IgD-negative memory B cell (primary cell): ENCODE data around the gene TGM1. TPM values are rescaled to one million over a fixed set of nuclear protein-coding genes. Genes with fewer than 3 reads are reported as not detected.

Experiments
- H3K27ac Mint-ChIP-seq, 3 donors: one replicate each; pipeline ENCODE4 v1.8.0; 2020 to 2022; ENCODE audit warnings: mild to moderate bottlenecking in 3 of 3, mixed read lengths in 3 of 3, moderate library complexity in 1 of 3
- H3K27me3 Mint-ChIP-seq: one replicate; pipeline ENCODE4 v1.8.0; 2021; ENCODE audit warnings: mixed read lengths
- H3K36me3 Mint-ChIP-seq: one replicate; pipeline ENCODE4 v1.8.0; 2020; ENCODE audit warnings: mild to moderate bottlenecking, mixed read lengths
- H3K4me1 Mint-ChIP-seq, 3 donors: one replicate each; pipeline ENCODE4 v1.8.0; 2020 to 2022; ENCODE audit warnings: mixed read lengths in 3 of 3, mild to moderate bottlenecking in 1 of 3
- H3K4me3 Mint-ChIP-seq, 4 donors: one replicate each; pipeline ENCODE4 v1.8.0; 2020 to 2022; ENCODE audit warnings: mild to moderate bottlenecking in 4 of 4, mixed read lengths in 4 of 4, moderate library complexity in 3 of 4
- H3K9me3 Mint-ChIP-seq, 3 donors: one replicate each; pipeline ENCODE4 v1.8.0; 2020 to 2021; ENCODE audit warnings: mixed read lengths in 3 of 3, mild to moderate bottlenecking in 1 of 3
- polyA plus RNA-seq: library from polyadenylated mRNA; unstranded; fragments of 300-500 nt; fragmentation: Illumina TruSeq; gene quantifications from one replicate; pipeline ENCODE4 v1.2.3, GENCODE V29; 2021

TGM1 gene
- not detected for polyA plus RNA-seq

GRCh38 chr14:24262821-24263733 lies at the start of gene TGM1:
Gene TGM1 (minus strand): TSS chr14:24263177. CDS start chr14:24262352, 825 bp downstream.
- H3K4me1 Mint-ChIP-seq = peaks cover 0 to 4% (median 2%) of the 10 kb centered on the region in 3 donors
- no peaks in the 10 kb centered on the region for H3K9me3 Mint-ChIP-seq
- no peak within 1 kb of the TSS for H3K4me3 Mint-ChIP-seq
- peaks cover 10% of the 10 kb centered on the region for H3K36me3 Mint-ChIP-seq
- peak within 1 kb of the TSS in 1 of 3 donors; percentile 43 for H3K27ac Mint-ChIP-seq
- no peaks in the 10 kb centered on the region for H3K27me3 Mint-ChIP-seq

DNA sequence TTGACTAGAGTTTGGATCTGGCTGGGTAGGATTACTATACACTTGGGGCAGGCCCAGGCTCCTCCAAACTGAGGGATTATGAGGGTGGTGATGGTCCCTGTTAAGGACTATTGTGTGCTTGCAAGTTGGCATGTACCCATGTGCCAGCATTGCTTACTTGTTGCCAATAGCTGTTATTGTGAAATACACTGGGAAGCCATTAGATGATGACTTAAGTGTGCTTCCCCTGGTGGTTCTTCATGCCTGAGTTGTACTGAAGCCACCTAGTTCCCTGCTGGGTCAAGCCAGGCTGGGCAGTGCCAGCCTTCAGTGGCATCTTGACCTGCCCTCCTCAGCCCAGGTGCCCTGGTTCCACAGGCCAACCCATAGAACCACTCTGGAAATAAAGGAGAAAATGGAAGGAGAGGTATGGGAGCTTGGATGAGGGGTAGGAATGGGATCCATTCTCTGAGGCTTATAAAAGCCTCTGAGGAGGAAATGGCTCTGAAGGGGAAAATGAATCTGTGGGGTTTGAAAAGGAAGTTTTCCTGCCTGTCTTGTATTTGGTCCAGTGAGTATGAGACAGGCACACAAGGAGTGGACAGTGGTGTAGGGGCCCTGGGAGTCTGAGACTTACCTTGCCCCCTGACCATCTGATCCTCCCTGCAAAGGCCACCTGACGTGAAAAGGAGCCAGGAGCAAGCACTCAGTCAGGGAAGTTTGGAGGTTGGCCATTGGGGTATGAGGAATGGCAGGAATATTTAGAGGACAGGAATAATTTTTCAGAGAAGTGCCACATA lies 49.0 kb upstream of the TGM1 start:
- Mint-ChIP-seq H3K27ac (peak overlapping the region; percentile 79 to 93 (median 88)), H3K27me3 (no peaks in the 10 kb centered on the region), H3K36me3 (no peaks in the 10 kb centered on the region), H3K4me3 (peak overlapping the region; percentile 38 to 93 (median 85)), H3K9me3 (no peaks in the 10 kb centered on the region), H3K4me1 (peaks cover 21 to 45% (median 38%) of the 10 kb centered on the region in 3 donors)

DNA sequence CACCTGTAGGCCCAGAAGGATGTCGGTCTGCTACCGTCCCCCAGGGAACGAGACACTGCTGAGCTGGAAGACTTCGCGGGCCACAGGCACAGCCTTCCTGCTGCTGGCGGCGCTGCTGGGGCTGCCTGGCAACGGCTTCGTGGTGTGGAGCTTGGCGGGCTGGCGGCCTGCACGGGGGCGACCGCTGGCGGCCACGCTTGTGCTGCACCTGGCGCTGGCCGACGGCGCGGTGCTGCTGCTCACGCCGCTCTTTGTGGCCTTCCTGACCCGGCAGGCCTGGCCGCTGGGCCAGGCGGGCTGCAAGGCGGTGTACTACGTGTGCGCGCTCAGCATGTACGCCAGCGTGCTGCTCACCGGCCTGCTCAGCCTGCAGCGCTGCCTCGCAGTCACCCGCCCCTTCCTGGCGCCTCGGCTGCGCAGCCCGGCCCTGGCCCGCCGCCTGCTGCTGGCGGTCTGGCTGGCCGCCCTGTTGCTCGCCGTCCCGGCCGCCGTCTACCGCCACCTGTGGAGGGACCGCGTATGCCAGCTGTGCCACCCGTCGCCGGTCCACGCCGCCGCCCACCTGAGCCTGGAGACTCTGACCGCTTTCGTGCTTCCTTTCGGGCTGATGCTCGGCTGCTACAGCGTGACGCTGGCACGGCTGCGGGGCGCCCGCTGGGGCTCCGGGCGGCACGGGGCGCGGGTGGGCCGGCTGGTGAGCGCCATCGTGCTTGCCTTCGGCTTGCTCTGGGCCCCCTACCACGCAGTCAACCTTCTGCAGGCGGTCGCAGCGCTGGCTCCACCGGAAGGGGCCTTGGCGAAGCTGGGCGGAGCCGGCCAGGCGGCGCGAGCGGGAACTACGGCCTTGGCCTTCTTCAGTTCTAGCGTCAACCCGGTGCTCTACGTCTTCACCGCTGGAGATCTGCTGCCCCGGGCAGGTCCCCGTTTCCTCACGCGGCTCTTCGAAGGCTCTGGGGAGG lies 47.9 kb upstream of the TGM1 start, which contains the start of gene LTB4R:
LTB4R (plus strand) TSS at position 857 of the 959 bp plus-strand sequence. CDS start 4,150 bp downstream, outside the sequence.
- Mint-ChIP-seq H3K27ac (peak within 1 kb of the TSS; percentile 89 to 93 (median 92)), H3K36me3 (no peaks in the 10 kb centered on the region), H3K4me1 (peaks cover 21 to 45% (median 38%) of the 10 kb centered on the region in 3 donors), H3K9me3 (no peaks in the 10 kb centered on the region), H3K27me3 (no peaks in the 10 kb centered on the region), H3K4me3 (peak within 1 kb of the TSS; percentile 38 to 93 (median 85))

DNA sequence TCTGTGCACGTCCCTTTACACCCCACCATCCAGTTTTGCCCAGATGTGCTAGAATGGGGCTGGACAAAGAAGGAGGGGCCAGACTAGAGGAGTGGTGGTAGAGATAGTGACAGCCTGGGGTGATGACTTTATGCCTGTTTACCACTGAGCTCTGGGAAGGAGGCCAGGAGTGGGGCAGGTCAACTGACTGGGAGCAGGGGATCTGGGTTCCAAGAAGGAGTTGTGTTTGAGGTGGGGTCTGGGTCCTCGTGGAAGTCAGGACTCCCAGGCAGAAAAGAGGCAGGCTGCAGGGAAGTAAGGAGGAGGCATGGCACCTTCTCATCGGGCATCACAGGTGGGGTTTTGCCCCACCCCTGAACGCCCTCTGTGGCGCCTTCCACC lies 47.3 kb upstream of the TGM1 start:
- H3K9me3 Mint-ChIP-seq = no peaks in the 10 kb centered on the region
- H3K27ac Mint-ChIP-seq = peak overlapping the region; percentile 89 to 93 (median 92)
- peaks cover 21 to 45% (median 38%) of the 10 kb centered on the region in 3 donors for H3K4me1 Mint-ChIP-seq
- peak overlapping the region; percentile 38 to 93 (median 85) for H3K4me3 Mint-ChIP-seq
- peaks cover under 1% of the 10 kb centered on the region for H3K36me3 Mint-ChIP-seq
- H3K27me3 Mint-ChIP-seq = no peaks in the 10 kb centered on the region

DNA sequence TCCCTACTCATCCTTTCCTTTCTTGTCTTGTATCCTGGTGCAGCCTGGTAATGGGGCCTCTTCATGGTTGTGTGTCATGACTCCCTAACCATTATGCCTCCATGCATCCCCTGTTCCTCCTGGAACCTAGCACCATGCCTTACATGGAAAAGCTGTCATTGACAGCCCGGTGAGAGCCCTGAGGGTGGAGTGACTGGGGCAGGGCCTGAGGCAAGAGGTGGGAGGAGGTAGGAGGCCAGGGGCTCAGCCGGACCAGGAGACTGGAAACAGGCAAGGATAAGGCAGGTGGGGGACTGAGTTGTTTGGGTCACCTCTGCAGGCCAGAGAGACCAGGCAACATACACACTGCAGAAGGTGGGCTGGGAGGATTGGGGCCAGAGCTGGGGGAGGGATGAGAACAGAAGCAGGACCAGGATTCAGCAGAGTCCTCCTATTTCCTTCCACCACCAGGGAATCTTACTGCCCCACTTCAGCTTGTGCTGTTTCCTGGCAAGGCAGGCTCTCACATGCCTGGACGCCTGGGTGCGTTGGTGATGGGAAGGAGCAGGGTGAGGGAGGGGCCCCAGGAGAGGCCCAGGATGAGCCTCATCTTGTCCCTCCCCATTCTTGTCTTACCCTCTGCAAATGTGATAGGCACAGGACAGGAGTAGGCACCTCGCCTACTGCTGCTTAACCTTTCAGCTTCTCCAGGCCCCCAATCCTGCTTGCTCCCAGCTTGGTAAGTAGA lies 46.7 kb upstream of the TGM1 start, which contains the start of gene LTB4R2:
LTB4R2 (plus strand) TSS at position 603 of the 727 bp plus-strand sequence. CDS start 525 bp downstream, outside the sequence.
- H3K27ac Mint-ChIP-seq = peak within 1 kb of the TSS; percentile 92 to 93 (median 92)
- peaks cover 21 to 44% (median 39%) of the 10 kb centered on the region in 3 donors for H3K4me1 Mint-ChIP-seq
- H3K9me3 Mint-ChIP-seq = no peaks in the 10 kb centered on the region

GRCh38 chr14:24308342-24309124 lies 45.6 kb upstream of the TGM1 start:
- Mint-ChIP-seq H3K4me1 (peaks cover 21 to 36% (median 35%) of the 10 kb centered on the region in 3 donors), H3K36me3 (peaks cover 6% of the 10 kb centered on the region), H3K27me3 (no peaks in the 10 kb centered on the region), H3K9me3 (no peaks in the 10 kb centered on the region), H3K4me3 (peak overlapping the region in 1 of 4 donors; percentile 69), H3K27ac (peak overlapping the region; percentile 2 to 93 (median 92))

More for the DNA sequence above, 46.7 kb upstream of the TGM1 start, which contains the start of gene LTB4R2:
- Mint-ChIP-seq H3K4me3 (peak within 1 kb of the TSS; percentile 38 to 93 (median 85)), H3K27me3 (no peaks in the 10 kb centered on the region), H3K36me3 (peaks cover 2% of the 10 kb centered on the region)

- H3K27ac Mint-ChIP-seq = peak within 1 kb of the TSS; percentile 2 to 93 (median 92)
- no peaks in the 10 kb centered on the region for H3K9me3 Mint-ChIP-seq
- H3K27me3 Mint-ChIP-seq = no peaks in the 10 kb centered on the region
- H3K4me1 Mint-ChIP-seq = peaks cover 21 to 30% (median 29%) of the 10 kb centered on the region in 3 donors
- peak within 1 kb of the TSS in 1 of 4 donors; percentile 69 for H3K4me3 Mint-ChIP-seq
- peaks cover 6% of the 10 kb centered on the region for H3K36me3 Mint-ChIP-seq
Measured at GRCh38 chr14:24307575-24308341, 44.8 kb upstream of the TGM1 start, which contains the start of gene CIDEB. Gene CIDEB (minus strand): TSS chr14:24307977. CDS start chr14:24307858, 119 bp downstream.

- H3K4me3 Mint-ChIP-seq = peak overlapping the region in 1 of 4 donors; percentile 22
- H3K4me1 Mint-ChIP-seq = peaks cover 18 to 26% (median 24%) of the 10 kb centered on the region in 3 donors
- H3K9me3 Mint-ChIP-seq = no peaks in the 10 kb centered on the region
- peaks cover 6% of the 10 kb centered on the region for H3K36me3 Mint-ChIP-seq
- H3K27me3 Mint-ChIP-seq = no peaks in the 10 kb centered on the region
- peak overlapping the region in 1 of 3 donors; percentile 93 for H3K27ac Mint-ChIP-seq
Measured at GRCh38 chr14:24307156-24307574, 44.2 kb upstream of the TGM1 start.

GRCh38 chr14:24304019-24304387 lies 41.0 kb upstream of the TGM1 start:
- peaks cover 21 to 27% (median 27%) of the 10 kb centered on the region in 3 donors for H3K4me1 Mint-ChIP-seq
- H3K9me3 Mint-ChIP-seq = no peaks in the 10 kb centered on the region
- peak overlapping the region in 1 of 4 donors; percentile 87 for H3K4me3 Mint-ChIP-seq
- peaks cover 6% of the 10 kb centered on the region for H3K36me3 Mint-ChIP-seq
- no peaks in the 10 kb centered on the region for H3K27me3 Mint-ChIP-seq
- peak overlapping the region in 1 of 3 donors; percentile 39 for H3K27ac Mint-ChIP-seq

DNA sequence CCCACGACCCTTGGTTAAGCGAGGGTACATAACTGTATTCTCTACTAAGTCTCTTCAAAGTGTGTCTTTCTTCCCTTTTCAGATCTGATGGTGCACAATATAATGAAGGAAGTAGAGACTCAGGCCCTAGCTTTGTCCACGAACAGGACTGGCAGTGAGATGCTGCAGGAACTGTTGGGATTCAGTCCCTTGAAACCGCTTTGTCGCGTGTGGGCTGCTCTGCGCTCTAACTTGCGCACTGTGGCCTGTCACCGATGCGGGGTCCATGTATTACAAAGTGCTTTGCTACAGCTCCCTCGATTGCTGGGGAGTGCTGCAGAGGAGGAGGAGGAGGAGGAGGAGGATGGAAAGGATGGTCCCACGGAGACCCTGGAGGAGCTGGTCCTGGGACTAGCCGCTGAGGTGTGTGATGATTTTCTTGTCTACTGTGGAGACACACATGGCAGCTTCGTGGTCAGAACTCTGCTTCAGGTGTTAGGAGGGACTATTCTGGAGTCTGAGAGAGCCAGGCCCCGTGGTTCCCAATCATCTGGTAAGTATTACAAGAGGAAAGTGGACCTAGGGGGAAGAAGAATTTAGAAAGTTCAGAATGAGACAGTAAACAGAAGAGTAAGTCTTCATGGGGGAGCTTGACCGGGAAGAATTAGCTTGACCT lies 37.5 kb upstream of the TGM1 start:
- Mint-ChIP-seq H3K9me3 (no peaks in the 10 kb centered on the region), H3K36me3 (peaks cover 6% of the 10 kb centered on the region), H3K4me1 (peaks cover 27 to 39% (median 34%) of the 10 kb centered on the region in 3 donors), H3K27me3 (no peaks in the 10 kb centered on the region), H3K4me3 (peak overlapping the region; percentile 87 to 99 (median 94)), H3K27ac (peak overlapping the region; percentile 53 to 84 (median 82))

GRCh38 chr14:24299255-24300191 lies 36.5 kb upstream of the TGM1 start, which contains the start of the genes DHRS1 and NOP9:
Gene DHRS1 (minus strand): TSS chr14:24299780. CDS start chr14:24299106, 674 bp downstream.
Gene NOP9 (plus strand): TSS chr14:24299850. CDS start chr14:24299955, 105 bp downstream.
- Mint-ChIP-seq H3K27me3 (no peaks in the 10 kb centered on the region), H3K4me1 (peaks cover 27 to 39% (median 35%) of the 10 kb centered on the region in 3 donors), H3K27ac (peak within 1 kb of the TSS; percentile 82 to 98 (median 97)), H3K36me3 (peaks cover 3% of the 10 kb centered on the region), H3K4me3 (peak within 1 kb of the TSS; percentile 87 to 99 (median 94)), H3K9me3 (no peaks in the 10 kb centered on the region)
